Stimulated activated CD4-positive, alpha-beta T cell treated with anti-CD3 and anti-CD28 coated beads, Interleukin-12 subunit alpha, Interleukin-12 subunit beta, amount 100 ng/mL, for 48 hours (primary cell): ENCODE results near the gene NR5A1.

Experiments used
- DNase-seq, 3 donors: peaks; one replicate each; pipeline ENCODE4 v3.0.0-alpha.2; 2020; ENCODE audit warnings: low read depth in 2 of 3, low spot score in 1 of 3

Gene NR5A1

DNA sequence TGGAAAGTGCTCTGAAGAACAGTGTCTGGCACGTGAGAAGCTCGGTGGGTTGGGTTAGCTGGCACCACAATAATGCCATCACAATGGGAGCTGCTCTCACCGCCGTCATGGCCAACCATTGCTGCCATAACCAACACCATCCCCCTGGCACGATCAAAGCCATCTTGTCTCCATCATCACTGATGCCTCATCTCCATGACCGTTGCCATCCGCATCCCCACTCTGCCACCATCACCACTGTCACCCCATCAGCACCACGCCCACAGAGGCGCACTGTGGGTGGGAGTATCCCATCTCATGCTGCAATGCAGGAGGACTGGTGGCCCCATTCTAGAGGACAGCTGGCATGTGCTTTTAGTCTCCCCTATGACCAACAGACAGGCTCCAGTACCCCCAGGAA, 23.7 kb downstream of the NR5A1 start:
- no peak for DNase-seq

DNA sequence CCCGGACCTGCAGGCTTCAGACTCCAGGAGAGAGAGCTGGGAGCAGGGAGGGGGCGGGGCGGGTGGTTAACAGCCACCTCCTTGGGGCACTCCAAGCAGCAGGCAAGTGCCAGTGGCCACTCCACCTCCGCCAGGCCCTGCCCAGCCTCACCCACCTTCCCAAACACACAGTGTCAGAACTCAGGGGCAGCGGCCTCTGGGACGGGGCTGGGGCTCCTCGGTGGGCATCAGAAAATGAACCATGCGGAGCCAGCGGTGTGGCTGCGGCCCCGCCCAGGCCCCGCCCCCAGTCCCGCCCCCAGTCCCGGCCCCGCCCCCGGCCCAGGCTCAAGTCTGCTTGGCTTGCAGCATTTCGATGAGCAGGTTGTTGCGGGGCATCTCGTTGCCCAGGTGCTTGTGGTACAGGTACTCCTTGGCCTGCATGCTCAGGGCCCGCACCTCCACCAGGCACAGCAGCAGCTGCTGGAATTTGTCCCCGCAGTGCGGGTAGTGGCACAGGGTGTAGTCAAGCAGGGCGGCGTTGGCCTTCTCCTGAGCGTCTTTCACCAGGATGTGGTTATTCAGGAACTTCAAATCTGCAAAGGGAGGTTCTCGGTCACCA, 24.7 kb downstream of the NR5A1 start:
- no peak for DNase-seq

DNA sequence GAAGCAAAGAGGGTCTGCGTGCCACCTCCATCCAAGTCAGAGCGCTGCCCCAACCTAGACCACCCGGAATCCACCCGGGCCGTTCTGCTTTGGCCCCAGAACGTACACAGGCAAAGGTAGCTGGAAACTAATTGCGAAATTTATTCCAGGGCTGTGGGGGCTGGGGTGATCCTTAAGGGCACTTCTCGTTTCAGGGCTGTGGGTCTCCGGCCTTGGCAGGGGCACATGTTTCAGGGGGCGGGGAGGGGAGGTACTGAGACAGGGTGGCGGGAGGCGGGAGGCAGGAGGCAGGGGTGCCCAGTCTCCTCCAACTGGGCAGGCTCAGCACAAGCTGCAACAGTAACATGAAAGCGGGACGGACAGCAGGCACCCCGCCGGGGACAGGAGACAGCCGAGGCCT, 26.1 kb downstream of the NR5A1 start:
- no peak for DNase-seq

DNA sequence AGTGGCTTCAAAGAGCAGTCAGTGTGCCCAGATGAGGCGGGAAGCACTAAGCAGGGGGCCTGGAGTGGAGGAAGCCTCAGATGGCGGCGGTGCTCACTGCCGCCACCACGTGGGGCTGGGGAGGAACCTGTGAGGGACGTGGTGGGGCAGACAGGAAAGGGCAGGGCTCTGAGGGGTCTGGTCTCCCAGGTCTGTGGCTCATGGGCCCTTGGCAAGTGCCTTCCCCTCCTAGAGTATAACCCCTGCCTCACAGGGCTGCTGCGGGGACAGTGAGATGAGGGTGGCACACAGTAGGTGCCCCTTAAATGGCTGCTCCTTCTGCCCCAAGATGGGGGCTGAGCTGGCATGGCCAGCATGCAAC, 26.6 kb downstream of the NR5A1 start:
- DNase-seq, result no peak

DNA sequence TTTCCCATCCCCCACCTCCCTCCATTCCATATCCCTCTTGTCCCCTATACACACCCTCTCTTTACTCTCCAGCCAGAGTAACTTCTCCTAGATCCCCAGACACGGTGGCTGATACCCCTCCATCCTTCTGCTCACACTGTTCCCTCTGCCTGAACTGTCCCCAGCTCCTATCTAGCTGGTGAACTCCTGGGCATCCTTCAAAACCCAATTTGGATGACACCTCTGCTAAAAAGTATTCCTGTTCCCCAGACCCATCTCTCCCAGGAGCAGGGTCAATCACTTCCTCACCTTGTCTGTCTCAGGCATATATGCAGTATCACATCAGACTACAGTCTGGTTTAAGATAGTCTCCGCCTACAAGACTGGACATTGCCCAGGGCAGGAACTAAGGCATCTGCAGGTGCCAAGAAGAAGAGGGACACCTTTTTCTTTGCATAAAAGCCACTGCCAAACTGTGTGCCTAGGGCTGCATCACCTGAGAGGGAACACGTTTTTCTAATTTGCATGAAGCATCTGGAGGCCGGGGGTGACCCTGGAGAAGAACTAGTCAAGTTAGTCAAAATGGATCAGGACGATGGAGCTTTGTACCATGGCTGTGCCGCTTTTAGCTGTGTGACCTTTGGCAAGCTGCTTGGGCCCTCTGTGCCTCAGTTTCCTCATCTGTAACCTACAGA, 27.1 kb downstream of the NR5A1 start:
- DNase-seq, result no peak

DNA sequence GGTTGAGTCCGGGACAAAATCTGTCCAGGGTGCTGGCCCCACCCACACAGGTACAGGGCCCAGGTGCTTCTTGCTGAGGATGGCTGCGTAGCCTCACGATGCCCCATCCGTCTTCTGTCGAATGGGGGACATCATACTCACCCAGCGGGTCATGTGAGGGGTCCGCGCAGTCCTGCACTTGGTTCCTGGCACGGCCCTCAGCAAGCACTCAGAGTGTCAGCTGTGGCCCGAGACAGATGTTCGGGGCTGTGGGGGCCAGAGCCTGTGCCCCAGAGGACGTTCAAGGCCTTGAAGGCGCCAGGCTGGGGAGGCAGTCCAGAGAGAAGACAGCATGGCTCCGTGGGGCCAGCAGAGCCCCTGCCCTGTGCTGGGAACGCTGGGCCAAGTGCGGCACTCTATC, 27.8 kb downstream of the NR5A1 start:
- no peak for DNase-seq

DNA sequence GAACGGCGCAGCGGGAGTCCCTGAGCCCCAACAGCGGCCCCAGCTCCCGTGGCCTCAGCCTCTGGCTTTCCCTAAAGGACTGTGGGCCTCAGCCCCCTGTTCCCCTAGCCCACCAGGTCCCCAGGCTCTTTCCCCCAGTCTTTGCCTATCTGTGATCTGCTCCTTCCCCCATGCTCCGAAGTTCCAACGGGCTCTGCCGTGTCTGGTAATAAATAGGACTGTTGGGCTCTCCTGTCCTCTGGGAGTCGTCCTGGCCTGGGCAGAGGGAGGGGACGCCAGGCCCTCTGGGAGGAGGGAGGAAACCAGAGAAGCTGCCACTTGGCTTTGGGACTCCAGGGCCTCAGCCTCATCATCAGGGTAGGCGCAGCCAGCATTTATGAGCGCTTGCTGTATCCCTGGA, 28.8 kb downstream of the NR5A1 start:
- DNase-seq, result no peak

DNA sequence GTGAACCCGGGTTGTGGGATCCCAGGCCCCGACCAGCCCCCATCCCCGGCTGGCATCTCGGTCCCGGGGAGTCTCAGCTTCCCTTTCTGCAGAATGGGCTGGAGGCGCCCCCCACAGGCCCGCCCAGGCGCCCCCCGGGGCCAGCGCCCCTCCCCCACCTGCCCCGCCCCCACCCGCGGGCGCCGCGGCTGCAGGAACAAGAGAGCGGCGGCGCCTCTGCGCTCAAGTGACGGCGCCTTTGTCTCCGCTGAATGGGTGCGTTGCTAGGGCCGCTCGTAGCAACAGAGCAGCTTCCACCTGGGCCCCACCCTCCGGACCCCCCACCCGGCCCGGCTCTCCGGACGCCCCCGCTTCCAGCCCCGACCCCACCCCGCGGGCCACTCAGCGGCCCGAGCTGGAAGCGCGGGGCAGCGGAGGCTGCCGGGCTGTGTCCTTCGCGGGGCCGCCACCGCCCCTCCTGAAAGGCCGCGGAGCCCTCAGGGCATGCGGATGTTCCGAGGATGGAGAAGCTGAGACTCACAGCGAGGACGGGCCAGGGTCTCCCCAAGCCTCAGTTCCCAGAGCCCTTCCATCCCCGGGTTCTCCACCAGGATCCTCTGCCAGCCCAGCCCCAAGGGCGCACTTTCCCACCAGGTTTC, 29.4 kb downstream of the NR5A1 start:
- no peak for DNase-seq

DNA sequence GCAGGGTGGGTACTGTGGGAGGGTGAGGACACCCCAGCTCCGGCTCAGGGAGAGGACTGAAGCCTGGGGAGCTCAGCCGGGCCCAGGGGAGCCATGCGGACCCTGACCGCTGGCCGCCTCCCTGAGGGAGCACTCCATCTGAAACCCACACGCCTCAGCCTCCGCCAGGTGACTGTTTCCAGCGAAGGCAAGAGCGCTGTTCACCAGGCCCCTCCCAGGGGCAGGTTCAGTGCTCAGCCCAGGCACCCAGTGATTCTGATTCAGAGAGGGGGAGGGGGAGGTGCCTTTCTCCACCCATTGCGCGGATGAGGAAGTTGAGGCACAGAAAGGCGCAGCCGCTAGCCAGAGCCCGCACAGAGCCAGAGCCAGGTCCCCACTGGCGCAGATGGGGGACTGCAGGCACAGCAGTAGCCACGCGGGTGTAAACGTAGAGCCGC, 30.0 kb downstream of the NR5A1 start:
- DNase-seq, result no peak

DNA sequence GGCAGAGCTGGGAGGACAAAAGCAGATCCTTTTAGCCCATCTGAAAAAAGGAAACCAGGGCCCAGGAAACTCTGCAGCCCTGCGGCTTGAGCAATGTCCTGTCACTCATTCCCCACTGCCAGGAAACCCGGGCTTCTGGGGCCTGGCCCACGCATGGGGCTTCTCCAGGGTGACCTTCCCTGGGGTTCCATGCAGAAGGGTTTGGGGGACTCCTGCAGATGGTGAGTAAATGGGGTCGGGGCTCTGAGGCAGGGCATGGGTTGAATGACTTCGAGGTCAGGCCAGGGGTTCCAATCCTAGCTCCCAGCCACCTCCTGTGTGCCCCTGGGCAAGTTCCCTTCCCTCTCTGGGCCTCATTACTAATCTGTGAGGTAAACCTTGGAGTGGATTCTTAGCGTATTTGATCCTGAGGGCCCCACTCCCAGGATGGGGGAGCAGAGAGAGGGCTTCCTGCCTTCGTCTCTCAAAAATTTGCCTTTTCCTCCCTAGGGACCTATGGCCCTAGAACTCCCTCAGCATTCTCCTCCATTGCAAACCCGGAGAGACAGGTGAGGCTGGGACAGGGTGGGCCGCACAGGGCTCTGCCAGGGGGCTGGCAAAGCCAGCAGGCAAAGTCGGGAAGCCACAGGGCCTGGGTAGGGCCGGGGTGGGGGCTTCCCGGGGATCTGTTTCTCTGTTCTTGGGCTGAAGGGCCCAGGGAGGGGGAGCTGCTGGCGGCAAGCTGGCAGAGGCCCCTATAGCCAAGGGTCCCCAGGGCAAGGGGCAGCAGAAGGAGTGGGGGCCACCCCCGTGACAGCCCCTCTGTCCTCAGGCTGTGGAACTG, 31.1 kb downstream of the NR5A1 start:
- no peak for DNase-seq

DNA sequence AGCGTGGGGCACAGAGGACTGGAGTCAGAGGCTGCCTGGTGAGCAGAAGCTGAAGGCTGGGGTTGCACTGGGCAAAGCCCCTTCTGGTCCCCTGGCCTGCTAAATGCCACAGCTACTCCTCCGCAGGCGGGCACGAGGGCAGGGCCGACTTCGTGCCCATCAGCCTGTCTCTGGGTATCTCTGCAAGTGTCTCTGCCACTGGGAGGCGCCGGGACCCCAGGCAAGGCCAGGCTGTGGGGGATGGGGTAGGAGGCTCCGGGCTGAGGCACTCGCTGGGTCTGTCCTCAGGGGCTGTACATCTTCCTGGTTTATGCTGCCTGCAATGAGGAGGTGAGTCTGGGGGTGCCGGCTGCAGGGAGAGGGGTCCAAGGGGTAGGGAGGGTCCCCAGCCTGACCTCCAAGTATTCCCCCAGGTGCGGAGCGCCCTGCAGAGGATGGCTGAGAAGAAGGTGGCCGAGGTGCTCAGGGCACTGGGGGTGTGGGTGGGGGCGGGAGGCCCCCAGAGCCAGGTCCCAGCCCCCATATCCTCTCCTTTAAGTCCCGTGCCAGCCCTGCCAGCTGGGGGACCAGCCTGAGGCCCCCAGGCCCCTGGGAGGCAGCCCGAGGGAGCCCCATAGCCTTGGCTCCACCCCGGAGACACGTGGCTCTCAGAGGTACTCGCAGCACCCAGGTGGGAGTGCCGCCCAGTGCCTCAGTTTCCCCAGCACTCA, 31.9 kb downstream of the NR5A1 start:
- DNase-seq, result no peak

DNA sequence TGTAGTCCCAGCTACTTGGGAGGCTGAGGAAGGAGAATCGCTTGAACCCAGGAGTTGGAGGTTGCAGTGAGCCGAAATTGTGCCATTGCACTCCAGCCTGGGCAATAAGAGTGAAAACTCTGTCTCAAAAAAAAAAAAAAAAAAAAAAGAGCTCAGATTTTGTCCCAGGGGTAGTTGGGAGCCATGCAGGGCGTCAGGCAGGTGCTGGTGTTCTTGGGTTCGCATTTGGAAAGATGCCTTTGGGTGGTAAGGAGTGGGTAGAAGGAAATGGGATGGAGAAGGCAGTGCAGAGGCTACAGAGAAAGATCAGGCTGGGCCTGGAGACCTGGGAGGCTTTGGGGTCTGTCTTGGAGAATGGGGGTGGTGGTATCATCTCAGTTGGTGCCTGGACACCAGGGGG, 33.0 kb downstream of the NR5A1 start:
- no peak for DNase-seq

DNA sequence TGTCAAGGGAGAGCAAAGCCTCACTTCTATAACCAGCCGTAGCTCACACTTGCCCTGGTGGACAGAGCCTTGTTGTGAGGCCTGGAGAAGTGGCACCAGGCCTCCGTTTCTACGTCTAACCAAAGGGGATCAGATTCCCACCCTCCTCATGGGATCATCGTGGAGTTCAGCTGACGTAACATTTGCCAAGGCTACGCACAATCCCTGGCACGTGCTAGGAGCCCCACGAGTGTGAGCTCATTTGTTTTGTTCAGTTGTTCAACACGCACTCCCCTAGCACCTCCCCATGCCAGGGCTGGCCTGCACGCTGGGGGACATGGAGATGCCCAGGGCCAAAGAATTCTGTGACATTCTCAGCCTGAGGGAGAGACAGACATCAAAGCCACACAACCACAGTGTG, 33.9 kb downstream of the NR5A1 start:
- no peak for DNase-seq

DNA sequence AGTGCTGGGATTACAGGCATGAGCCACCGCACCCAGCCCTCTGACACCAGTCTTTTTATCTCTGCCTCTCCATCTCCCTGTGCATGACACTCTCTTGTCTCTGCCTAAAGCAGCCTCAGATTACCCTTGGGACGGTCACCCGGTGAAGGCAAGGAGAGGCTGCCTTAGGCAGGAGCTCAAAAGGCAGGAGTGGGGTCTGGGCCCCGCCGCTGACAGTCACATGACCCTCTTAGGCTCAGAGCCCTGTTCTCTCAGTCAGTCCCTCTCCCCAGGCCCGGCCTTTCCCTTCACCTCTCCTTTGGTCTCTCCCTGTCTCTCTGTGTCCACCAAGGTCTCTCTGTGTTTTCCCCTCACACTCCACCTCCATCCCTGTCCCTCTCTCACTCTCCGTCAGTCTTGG, 34.4 kb downstream of the NR5A1 start:
- DNase-seq, result no peak

DNA sequence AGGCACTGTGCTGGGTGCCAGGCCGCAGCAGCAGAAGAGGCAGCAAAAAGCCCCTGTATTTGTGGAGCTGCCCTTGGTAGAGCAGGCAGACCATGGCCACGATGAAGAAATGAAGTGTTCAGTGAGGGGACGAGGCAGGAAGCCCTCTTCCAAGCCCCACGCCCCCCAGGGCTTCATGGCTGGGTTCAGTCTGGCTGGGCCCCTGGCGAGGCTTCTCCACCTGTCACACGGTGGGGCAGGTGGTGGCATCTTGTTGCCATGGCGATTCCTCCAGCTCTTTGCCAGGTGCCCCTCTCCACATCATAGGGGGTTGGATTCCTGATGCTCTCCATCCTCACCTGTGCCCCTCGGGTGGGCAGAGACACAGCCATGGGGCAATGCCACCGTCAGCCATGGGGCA, 35.4 kb downstream of the NR5A1 start:
- no peak for DNase-seq

DNA sequence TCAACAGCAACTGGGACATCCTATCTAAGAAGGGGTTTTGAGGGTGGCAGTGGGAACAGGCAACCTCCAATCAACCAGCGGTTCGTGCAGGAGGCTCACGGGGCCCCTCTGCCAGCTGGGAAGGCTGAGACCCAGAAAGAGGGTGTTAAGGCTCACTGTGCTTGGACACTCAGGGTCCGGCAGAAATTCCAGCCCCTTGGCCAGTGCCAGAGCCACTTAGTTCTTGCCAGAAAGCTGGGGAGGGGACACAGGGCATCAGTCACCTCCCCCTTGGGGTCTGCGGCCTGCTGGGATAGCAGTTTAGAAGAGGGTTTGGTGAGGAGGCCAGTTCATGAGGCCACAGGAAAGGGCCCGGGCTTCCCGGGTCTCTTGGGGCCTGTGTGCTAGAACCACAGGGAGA, 36.5 kb downstream of the NR5A1 start:
- DNase-seq, result no peak

DNA sequence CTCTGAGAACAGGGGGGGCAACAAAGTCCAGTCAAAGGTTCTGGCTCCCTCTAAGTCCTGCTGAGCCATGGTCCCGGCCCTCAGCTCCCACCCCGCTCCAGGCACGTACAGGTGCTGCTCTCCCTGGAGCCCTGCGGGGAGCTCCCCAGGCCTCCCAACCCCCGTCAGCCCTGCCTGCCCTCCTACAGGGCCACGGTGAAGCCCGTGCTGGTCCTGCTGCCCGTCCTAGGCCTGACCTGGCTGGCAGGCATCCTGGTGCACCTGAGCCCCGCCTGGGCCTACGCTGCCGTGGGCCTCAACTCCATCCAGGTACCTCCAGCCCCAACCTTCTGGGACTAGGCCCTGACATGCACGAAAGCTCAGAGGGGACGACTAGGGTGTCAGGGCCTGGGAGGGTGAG, 36.9 kb downstream of the NR5A1 start:
- DNase-seq, result no peak

DNA sequence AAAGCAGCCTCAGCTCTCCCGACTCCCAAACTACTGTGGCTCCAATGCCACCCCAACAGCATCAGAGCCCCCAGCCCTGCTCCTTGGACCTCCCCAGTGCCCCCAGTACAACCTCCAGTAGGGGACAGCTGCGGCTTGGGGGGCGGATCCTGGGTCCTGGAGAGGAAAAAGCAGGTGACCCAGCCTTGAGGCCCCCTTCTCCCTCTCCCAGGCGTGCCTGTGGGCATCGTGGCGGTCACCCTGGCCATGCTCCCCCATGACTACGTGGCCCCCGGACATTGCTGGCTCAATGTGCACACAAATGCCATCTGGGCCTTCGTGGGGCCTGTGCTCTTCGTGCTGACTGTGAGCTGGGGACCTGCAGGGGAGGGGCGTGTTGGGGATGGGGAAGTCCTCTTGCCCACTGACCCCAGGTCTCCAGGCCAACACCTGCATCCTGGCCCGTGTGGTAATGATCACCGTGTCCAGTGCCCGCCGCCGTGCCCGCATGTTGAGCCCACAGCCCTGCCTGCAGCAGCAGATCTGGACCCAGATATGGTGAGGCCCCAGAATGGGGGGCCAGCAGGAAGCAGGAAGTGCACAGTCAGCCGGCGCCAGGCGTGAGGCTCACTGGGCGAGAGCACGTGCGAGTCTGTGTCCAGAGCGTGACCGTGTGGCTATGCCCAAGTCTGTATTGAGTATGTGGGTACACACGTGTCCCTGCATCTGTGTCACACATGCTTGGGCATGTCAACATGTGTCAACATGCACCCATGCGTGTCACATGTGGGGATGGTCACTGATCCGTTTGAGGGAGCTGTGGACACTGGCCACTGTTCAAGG, 38.0 kb downstream of the NR5A1 start:
- no peak for DNase-seq

DNA sequence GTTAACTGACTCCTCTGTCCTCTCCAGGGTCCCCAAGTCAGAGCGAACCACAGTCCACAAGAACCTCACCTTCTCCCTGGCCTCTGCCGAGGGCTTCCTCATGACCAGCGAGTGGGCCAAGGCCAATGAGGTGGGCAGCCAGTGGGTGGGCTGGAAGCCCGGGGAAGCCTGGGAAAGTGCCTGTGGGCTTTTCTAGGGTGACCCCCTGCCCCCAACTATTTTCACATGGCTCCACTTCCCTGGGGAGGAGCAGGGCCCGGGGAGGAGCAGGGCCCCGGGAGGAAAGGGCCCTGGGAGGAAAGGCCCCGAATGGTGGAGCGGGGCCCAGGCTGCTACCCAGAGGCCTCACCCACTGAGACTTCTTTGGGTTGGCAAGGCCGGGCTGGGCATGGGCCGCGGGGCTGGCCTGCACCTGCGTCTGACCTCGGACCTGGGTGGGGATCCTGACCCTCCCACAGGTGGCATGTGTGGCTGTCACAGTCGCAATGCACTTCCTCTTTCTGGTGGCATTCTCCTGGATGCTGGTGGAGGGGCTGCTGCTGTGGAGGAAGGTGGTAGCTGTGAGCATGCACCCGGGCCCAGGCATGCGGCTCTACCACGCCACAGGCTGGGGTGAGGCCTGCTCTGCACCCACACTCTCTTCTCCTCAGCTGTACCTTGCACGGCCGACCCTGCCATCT, 39.0 kb downstream of the NR5A1 start:
- no peak for DNase-seq
